GM19193 (cell line): ENCODE measurements around the gene CEP164.

Source experiments
- POLR2A ChIP-seq: IDR thresholded peaks from 4 replicates; pipeline ENCODE4 v1.6.1; 2011; ENCODE audit not compliant: insufficient read depth, insufficient read length; ENCODE audit errors: extremely low read depth

Gene CEP164

GRCh38 chr11:117430293-117430955 is 102.8 kb downstream of the CEP164 start:
- no peak for TF ChIP-seq POLR2A

GRCh38 chr11:117431436-117431835 is 103.8 kb downstream of the CEP164 start:
- TF ChIP-seq POLR2A: no peak

DNA sequence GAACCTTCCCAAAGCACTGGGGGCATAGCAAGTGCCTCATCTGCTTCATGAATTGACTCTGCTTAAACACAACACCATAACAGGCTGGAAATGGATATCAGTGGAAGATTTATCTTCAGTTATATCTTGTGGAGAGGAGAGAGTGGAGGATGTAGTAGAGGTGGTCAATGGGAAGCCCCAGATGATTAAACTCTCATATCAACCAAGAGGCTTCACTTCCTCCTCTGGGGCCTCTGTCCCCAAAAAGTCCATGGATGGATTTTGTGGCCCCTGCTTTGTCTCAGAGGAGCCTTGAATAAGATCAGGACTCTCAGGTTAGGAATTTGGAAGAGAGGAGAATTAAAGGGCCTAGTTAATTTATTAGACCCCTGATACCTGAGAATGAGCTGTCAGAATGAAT is 106.1 kb downstream of the CEP164 start:
- no peak for TF ChIP-seq POLR2A

GRCh38 chr11:117434481-117434880 is 106.8 kb downstream of the CEP164 start:
- no peak for TF ChIP-seq POLR2A

- no peak for TF ChIP-seq POLR2A
Observed at GRCh38 chr11:117435326-117435725, 107.7 kb downstream of the CEP164 start.

- TF ChIP-seq POLR2A: no peak
Observed at GRCh38 chr11:117437041-117437790, 109.6 kb downstream of the CEP164 start.

DNA sequence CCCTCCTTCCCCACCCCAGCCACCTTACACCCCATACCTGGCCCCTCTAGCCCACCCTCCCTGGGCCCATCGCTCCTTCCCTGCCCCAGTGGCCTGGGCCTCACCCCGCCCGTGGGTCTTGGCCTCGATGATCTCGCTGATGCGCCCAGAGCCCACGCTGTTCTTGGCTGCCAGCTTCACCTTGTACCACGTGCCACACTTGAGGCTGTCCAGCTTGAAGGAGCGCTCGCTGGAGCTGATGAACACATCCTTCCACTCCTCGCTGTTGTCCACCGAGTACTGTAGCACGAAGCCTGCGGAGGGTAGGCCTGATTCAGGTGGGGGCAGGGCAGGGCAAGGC is 110.1 kb downstream of the CEP164 start:
- no peak for TF ChIP-seq POLR2A

- TF ChIP-seq POLR2A: no peak
Observed at GRCh38 chr11:117438371-117439000, 110.8 kb downstream of the CEP164 start.

DNA sequence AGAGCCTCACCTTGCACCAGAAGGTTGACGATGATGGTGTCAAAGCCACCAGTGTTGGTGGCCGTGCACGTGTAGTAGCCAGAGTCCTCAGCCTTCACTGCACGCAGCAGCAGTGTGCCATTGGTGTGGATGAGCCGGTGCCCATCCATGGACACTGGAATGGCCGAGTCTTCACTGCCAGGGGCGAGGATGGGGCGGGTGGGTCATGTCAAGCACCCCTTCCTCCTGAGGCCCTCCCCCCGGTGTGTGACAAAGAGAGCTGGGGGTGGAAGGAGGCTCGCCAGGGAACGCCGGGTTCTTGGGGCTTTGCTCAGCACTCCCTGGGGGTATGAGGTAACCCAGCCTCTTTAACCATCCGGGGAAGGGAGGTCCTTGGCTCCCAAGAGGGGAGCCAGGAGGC is 111.6 kb downstream of the CEP164 start:
- TF ChIP-seq POLR2A: no peak

- no peak for TF ChIP-seq POLR2A
Observed at GRCh38 chr11:117440258-117440657, 112.6 kb downstream of the CEP164 start.

GRCh38 chr11:117441146-117441975 is 113.7 kb downstream of the CEP164 start:
- TF ChIP-seq POLR2A: no peak

- no peak for TF ChIP-seq POLR2A
Observed at GRCh38 chr11:117442049-117442868, 114.6 kb downstream of the CEP164 start.

DNA sequence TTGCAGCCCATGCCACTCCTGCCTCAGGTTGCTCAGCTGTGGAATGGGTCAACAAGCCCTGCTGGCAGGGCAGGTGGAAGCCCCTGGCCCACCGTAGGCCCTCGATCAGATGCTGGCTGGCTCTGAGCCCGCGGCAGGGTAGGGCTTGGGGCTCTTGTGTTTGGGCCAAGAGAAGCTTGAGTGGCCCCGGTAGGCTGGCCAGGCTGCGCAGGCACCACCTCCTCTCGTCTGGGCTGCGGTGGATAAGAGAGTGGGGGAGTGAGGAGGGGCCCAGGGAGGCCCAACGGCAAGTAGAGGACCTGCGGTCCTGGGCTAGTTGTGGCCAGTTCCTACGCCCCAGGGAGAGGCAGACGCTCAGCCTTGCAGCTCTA is 115.2 kb downstream of the CEP164 start:
- TF ChIP-seq POLR2A: no peak

GRCh38 chr11:117443266-117444186 is 115.9 kb downstream of the CEP164 start:
- TF ChIP-seq POLR2A: no peak

DNA sequence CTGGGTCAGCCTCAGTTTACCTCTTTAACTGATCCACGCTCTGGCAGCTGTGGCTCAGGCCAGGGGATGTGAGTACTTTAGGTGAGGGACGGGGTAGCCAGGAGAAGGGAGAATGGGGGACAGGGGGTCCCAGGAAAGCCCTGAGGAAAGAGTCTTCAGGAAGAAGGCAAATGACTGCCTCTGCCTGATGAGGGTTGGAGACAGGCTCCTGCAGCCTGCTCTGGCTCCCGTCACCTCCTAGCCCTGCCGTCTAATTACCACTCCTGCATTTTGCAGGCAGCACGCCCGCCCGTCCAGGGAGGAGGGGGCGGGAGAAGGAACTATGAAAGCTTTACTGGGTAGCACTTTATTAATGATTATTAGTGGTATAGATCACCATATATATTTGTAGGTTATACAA is 116.6 kb downstream of the CEP164 start:
- no peak for TF ChIP-seq POLR2A
